Peyer's patch (tissue), 4 donors: Measurements from ENCODE around the gene PRKCA. TPM values are rescaled to one million over a fixed set of nuclear protein-coding genes. Genes with fewer than 3 reads are reported as not detected.

Source experiments
- DNase-seq, 3 donors: peaks; one replicate each; pipeline ENCODE4 v3.0.0-alpha.2; 2017 to 2019
- H3K27ac ChIP-seq, 4 donors: fragments of 200-600 bp; sonication (generic); one replicate each; pipeline ENCODE4 v1.5.1; 2016 to 2019
- H3K27me3 ChIP-seq, 2 donors: fragments of 200-600 bp; sonication (generic); one replicate each; pipeline ENCODE4 v1.5.1; 2019
- H3K36me3 ChIP-seq, 3 donors: fragments of 200-600 bp; sonication (generic); one replicate each; pipeline ENCODE4 v1.5.1; 2016 to 2019
- H3K4me1 ChIP-seq, 4 donors: fragments of 200-600 bp; sonication (generic); one replicate each; pipeline ENCODE4 v1.5.1; 2016 to 2019
- H3K4me3 ChIP-seq, 4 donors: fragments of 200-600 bp; sonication (generic); 1 replicate in 3 of 4; 2 replicates in 1 of 4; pipeline ENCODE4 v1.5.1; 2016 to 2019; ENCODE audit warnings: mild to moderate bottlenecking in 1 of 4
- H3K9me3 ChIP-seq, 4 donors: fragments of 200-600 bp; sonication (generic); one replicate each; pipeline ENCODE4 v1.5.1; 2016 to 2019; ENCODE audit warnings: mild to moderate bottlenecking in 1 of 4
- POLR2A ChIP-seq, 2 donors: fragments of 450-650 bp; IDR thresholded peaks; one replicate each; pipeline ENCODE4 v1.5.1; 2017; ENCODE audit warnings: antibody characterized with exemption in 2 of 2, mild to moderate bottlenecking in 2 of 2, moderate library complexity in 2 of 2
- total RNA-seq, 4 donors: library from RNA; depleted of rRNA; stranded (reverse); fragments of >200 nt; gene quantifications; one replicate each; pipeline ENCODE4 v1.1.0, GENCODE V29; 2016
- TF ChIP-seq, protein P1 (sequence below), 6 experiments: fragments of 450-650 bp in 4 of 6; fragments of 200-600 bp in 2 of 6; sonication (generic) in 1 of 6; IDR thresholded peaks; one replicate each; pipeline ENCODE4 v1.5.1; 2017 to 2019; ENCODE audit warnings: antibody characterized with exemption in 6 of 6, mild to moderate bottlenecking in 3 of 6, moderate library complexity in 1 of 6

PRKCA gene
- total RNA-seq, 4 donors from 2014 or later, result 32.2 to 47.0 (median 43.5) TPM

DNA sequence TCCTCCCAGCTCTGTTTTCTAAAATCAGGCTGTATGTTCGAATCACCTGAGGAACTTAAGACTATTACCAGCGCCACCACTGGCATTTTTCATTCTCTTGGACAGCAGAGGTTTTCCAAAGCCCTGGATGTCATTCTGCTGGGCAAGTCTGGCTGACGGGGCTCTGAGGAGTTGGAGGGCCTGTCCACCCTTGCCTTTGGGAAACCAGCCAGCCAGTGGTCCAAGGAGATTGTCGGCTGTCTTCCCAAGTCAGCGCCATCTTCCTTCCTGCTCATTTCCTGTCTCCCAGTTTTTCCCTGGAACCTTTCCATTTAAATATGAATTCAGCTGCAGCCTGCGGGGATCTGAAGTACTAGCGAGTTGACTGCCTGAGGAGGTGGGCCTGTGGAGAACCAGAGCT is 258.3 kb downstream of the PRKCA start:
- no peaks in the 10 kb centered on the region for H3K9me3 ChIP-seq
- no peaks in the 10 kb centered on the region for H3K27me3 ChIP-seq
- TF ChIP-seq, protein P1, sequence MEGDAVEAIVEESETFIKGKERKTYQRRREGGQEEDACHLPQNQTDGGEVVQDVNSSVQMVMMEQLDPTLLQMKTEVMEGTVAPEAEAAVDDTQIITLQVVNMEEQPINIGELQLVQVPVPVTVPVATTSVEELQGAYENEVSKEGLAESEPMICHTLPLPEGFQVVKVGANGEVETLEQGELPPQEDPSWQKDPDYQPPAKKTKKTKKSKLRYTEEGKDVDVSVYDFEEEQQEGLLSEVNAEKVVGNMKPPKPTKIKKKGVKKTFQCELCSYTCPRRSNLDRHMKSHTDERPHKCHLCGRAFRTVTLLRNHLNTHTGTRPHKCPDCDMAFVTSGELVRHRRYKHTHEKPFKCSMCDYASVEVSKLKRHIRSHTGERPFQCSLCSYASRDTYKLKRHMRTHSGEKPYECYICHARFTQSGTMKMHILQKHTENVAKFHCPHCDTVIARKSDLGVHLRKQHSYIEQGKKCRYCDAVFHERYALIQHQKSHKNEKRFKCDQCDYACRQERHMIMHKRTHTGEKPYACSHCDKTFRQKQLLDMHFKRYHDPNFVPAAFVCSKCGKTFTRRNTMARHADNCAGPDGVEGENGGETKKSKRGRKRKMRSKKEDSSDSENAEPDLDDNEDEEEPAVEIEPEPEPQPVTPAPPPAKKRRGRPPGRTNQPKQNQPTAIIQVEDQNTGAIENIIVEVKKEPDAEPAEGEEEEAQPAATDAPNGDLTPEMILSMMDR (IDR thresholded peaks at IDR 0.05), result no peak
- TF ChIP-seq POLR2A (IDR thresholded peaks at IDR 0.05), result no peak
- H3K4me1 ChIP-seq, result no peaks in the 10 kb centered on the region
- no peaks in the 10 kb centered on the region for H3K36me3 ChIP-seq
- H3K27ac ChIP-seq, result no peak overlapping the region
- DNase-seq, result no peak
- H3K4me3 ChIP-seq, result no peak overlapping the region

GRCh38 chr17:66562119-66562518 is 259.7 kb downstream of the PRKCA start:
- no peaks in the 10 kb centered on the region for H3K4me1 ChIP-seq
- DNase-seq, result no peak
- TF ChIP-seq POLR2A (IDR thresholded peaks at IDR 0.05), result no peak
- TF ChIP-seq, protein P1 (IDR thresholded peaks at IDR 0.05), result no peak
- H3K27ac ChIP-seq, result no peak overlapping the region
- H3K27me3 ChIP-seq, result no peaks in the 10 kb centered on the region
- H3K36me3 ChIP-seq, result no peaks in the 10 kb centered on the region
- no peak overlapping the region for H3K4me3 ChIP-seq
- no peaks in the 10 kb centered on the region for H3K9me3 ChIP-seq

DNA sequence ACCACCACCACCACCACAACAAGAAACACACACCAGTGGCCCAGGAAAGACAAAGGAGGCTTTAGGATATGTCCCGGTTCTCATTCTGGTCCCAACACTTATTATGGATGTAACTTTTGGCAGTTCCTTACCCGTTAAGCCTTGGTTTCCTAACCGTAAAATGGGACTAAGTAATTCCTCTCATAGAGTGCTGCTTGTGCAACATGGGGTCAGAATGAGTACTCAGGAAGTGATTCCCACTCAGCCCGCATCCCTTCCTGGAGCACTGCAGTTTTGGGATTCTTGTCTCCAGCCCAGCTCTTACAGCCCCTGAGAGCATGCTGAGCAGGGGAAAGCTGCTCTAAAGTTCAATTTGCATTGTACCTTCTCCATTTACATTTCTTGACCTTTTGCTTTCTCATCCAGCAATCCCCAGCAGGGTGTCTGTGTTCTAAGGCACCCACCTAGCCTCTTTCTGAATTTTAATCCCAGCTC is 262.6 kb downstream of the PRKCA start:
- H3K4me3 ChIP-seq, result no peak overlapping the region
- H3K27me3 ChIP-seq, result no peaks in the 10 kb centered on the region
- H3K27ac ChIP-seq, result no peak overlapping the region
- H3K4me1 ChIP-seq, result no peaks in the 10 kb centered on the region
- H3K9me3 ChIP-seq, result no peaks in the 10 kb centered on the region
- H3K36me3 ChIP-seq, result no peaks in the 10 kb centered on the region
- TF ChIP-seq, protein P1 (IDR thresholded peaks at IDR 0.05), result no peak
- no peak for TF ChIP-seq POLR2A (IDR thresholded peaks at IDR 0.05)
- DNase-seq, result no peak

DNA sequence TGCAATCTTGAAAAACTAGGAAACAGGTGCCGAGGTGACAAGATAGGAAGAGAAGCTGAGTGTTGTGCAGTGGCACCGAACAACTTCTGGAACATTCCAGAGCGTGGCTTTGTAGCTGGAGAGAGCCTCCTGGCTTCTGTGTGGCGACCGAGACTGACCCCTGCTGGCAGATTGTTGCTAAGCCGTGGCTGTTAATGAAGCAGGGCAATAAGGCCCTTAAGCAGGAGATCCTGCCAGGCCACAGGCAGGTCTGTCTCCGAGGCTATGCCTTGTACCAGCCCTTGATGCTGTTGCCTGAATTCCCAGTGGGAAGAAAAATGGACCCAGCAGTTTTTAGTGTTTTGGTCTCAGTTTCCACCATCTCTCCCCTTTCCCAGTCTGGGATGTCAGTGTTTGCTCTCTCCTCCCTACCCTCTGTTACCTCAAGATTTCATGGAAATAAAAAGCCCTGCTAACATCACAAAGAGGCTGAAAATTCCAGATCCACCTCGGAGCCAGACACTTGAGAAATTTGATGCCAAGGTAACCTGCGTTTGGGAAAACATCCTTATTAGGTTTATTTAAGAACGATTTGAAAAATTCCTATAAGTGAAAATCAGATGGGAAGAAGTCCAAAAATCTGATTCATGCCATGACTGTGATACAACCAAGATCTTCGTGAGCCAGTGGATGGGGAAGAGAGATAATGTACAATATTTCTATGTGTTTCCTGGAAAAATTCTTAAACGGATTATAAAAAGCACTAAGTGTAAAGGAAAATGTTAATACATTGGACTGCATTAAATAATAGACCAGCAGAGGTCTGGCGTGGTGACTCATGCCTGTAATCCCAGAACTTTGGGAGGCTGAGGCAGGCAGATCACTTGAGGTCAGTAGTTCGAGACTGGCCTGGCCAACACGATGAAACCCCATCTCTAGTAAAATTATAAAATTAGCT is 265.1 kb downstream of the PRKCA start:
- H3K27ac ChIP-seq, result no peak overlapping the region
- no peak overlapping the region for H3K4me3 ChIP-seq
- H3K9me3 ChIP-seq, result no peaks in the 10 kb centered on the region
- DNase-seq, result peak; percentile 64 to 92 (median 90)
- H3K36me3 ChIP-seq, result no peaks in the 10 kb centered on the region
- H3K4me1 ChIP-seq, result no peaks in the 10 kb centered on the region
- TF ChIP-seq POLR2A (IDR thresholded peaks at IDR 0.05), result no peak
- TF ChIP-seq, protein P1 (IDR thresholded peaks at IDR 0.05), result peak; percentile 34 to 93 (median 84)
- H3K27me3 ChIP-seq, result no peaks in the 10 kb centered on the region

DNA sequence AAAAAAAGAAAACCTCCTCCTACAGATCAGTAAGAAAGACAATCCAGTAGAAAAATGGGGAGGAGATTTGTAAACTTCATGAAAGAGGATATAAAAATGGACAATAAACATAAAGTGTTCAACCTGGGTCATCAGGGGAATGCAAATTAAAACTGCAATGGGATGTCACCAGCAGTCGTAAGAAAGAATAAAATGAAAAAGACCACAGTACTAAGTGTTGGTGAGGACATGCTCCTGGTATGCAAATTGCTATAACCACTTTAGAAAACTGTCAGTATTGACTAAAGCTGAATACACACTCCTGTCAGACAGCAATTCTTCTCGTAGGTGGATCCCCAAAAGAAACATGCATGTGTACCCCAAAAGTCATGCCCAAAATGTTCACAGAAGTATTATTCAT is 267.2 kb downstream of the PRKCA start:
- no peak for DNase-seq
- H3K27ac ChIP-seq, result no peak overlapping the region
- H3K4me3 ChIP-seq, result no peak overlapping the region
- H3K36me3 ChIP-seq, result no peaks in the 10 kb centered on the region
- no peaks in the 10 kb centered on the region for H3K27me3 ChIP-seq
- H3K9me3 ChIP-seq, result no peaks in the 10 kb centered on the region
- no peak for TF ChIP-seq POLR2A (IDR thresholded peaks at IDR 0.05)
- TF ChIP-seq, protein P1 (IDR thresholded peaks at IDR 0.05), result no peak
- no peaks in the 10 kb centered on the region for H3K4me1 ChIP-seq
